H1 (cell line): ENCODE measurements around the gene BSG.

ENCODE experiments used
- CBX5 ChIP-seq: fragments of 300-800, 300-1000 bp; sonication (generic); IDR thresholded peaks from 2 replicates; pipeline ENCODE4 v1.7.1; 2016; ENCODE audit warnings: antibody characterized with exemption, low read length, low read depth
- EZH2 ChIP-seq: fragments of 200-600 bp; sonication (generic); IDR thresholded peaks from 2 replicates; pipeline ENCODE4 v1.7.1; 2012; ENCODE audit warnings: low read depth, mild to moderate bottlenecking, moderate library complexity, low read length, inconsistent platforms; ENCODE audit not compliant: severe bottlenecking
- GTF2F1 ChIP-seq: IDR thresholded peaks from 2 replicates; pipeline ENCODE4 v1.6.1; 2012; ENCODE audit warnings: low read depth, low read length, improper control_type of control experiment, borderline replicate concordance
- NRF1 ChIP-seq: IDR thresholded peaks from 2 replicates; pipeline ENCODE4 v1.6.1; 2011; ENCODE audit warnings: mild to moderate bottlenecking, low read depth, low read length, improper control_type of control experiment
- POLR2A ChIP-seq, 2 experiments: IDR thresholded peaks; 1 replicate in 1 of 2; 2 replicates in 1 of 2; pipeline ENCODE4 v1.6.1; 2011; ENCODE audit warnings: low read depth in 2 of 2, low read length in 2 of 2, mild to moderate bottlenecking in 2 of 2; ENCODE audit errors: control extremely low read depth in 1 of 2
- SIN3A ChIP-seq, 2 experiments: IDR thresholded peaks in 1 of 2; conservative IDR thresholded peaks in 1 of 2; 2 replicates each; pipeline ENCODE4 v1.6.1; 2011 to 2012; ENCODE audit warnings: low read length in 2 of 2, improper control_type of control experiment in 1 of 2, low read depth in 1 of 2, mild to moderate bottlenecking in 1 of 2
- SRF ChIP-seq: IDR thresholded peaks from 2 replicates; pipeline ENCODE4 v1.6.1; 2011; ENCODE audit warnings: mild to moderate bottlenecking, low read depth, low read length, moderate library complexity
- ZNF274 ChIP-seq: IDR thresholded peaks from 2 replicates; pipeline ENCODE4 v1.7.0; 2012; ENCODE audit warnings: low read length, borderline replicate concordance; ENCODE audit errors: extremely low read depth
- TF ChIP-seq, protein P1 (sequence below): IDR thresholded peaks from 2 replicates; pipeline ENCODE4 v1.6.1; 2012; ENCODE audit warnings: inconsistent platforms
- TF ChIP-seq, protein P2 (sequence below), 3 experiments: IDR thresholded peaks; 1 replicate in 2 of 3; 2 replicates in 1 of 3; pipeline versions ENCODE4 v1.5.1 to v1.6.1; 2011; ENCODE audit warnings: low read length in 3 of 3, mild to moderate bottlenecking in 3 of 3, inconsistent platforms in 2 of 3, low read depth in 1 of 3, moderate library complexity in 1 of 3; ENCODE audit not compliant: insufficient read depth in 1 of 3; ENCODE audit errors: control extremely low read depth in 1 of 3

DNA sequence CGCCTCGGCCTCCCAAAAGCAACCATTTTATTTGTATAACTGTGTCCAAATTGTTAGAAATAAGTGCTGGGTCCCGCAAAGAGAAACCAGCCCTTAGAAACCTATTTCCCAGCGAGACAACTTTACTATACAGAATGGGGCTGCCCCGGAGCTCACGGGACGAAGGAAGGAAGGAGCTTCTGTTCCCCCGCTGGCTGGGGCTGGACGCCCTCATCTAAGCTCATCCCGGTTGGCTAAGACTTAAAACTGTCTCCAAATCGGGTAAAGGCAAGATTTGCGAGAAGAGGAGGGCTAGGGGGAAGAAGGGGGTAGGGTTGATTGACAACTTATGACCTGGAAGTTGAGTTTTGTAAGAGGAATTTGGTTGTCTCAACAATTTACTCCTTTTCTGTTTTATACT is 12.3 kb upstream of the BSG start:
- no peak for TF ChIP-seq POLR2A (IDR thresholded peaks at IDR 0.05; ENCODE audit: control extremely low read depth in 1 of 2, low read depth in 2 of 2, low read length in 2 of 2)
- TF ChIP-seq EZH2, result no peak
- TF ChIP-seq, protein P1, sequence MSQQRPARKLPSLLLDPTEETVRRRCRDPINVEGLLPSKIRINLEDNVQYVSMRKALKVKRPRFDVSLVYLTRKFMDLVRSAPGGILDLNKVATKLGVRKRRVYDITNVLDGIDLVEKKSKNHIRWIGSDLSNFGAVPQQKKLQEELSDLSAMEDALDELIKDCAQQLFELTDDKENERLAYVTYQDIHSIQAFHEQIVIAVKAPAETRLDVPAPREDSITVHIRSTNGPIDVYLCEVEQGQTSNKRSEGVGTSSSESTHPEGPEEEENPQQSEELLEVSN, result no peak
- TF ChIP-seq ZNF274, result no peak
- no peak for TF ChIP-seq GTF2F1
- TF ChIP-seq, protein P2, sequence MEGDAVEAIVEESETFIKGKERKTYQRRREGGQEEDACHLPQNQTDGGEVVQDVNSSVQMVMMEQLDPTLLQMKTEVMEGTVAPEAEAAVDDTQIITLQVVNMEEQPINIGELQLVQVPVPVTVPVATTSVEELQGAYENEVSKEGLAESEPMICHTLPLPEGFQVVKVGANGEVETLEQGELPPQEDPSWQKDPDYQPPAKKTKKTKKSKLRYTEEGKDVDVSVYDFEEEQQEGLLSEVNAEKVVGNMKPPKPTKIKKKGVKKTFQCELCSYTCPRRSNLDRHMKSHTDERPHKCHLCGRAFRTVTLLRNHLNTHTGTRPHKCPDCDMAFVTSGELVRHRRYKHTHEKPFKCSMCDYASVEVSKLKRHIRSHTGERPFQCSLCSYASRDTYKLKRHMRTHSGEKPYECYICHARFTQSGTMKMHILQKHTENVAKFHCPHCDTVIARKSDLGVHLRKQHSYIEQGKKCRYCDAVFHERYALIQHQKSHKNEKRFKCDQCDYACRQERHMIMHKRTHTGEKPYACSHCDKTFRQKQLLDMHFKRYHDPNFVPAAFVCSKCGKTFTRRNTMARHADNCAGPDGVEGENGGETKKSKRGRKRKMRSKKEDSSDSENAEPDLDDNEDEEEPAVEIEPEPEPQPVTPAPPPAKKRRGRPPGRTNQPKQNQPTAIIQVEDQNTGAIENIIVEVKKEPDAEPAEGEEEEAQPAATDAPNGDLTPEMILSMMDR (IDR thresholded peaks at IDR 0.05; ENCODE audit: control extremely low read depth in 1 of 3, insufficient read depth in 1 of 3, low read depth in 1 of 3, low read length in 3 of 3), result no peak
- no peak for TF ChIP-seq SRF
- TF ChIP-seq SIN3A (conservative IDR thresholded peaks at IDR 0.05 in 1 of 2, IDR thresholded peaks at IDR 0.05 in 1 of 2; ENCODE audit: low read depth in 1 of 2, low read length in 2 of 2), result no peak
- no peak for TF ChIP-seq CBX5
- TF ChIP-seq NRF1, result no peak
